Dedifferentiated amniotic fluid mesenchymal stem cell (primary cell): ENCODE results near the gene TEX11.
"Not testable (repeated sequence)": the region's sequence is repeated elsewhere in the genome, so short reads cannot be mapped to it uniquely, and the experiment has no call there.

ENCODE experiments used
- DNase-seq: peaks from one replicate; pipeline ENCODE4 v3.0.0-alpha.2; 2016; ENCODE audit errors: extremely low spot score

The TEX11 gene

DNA sequence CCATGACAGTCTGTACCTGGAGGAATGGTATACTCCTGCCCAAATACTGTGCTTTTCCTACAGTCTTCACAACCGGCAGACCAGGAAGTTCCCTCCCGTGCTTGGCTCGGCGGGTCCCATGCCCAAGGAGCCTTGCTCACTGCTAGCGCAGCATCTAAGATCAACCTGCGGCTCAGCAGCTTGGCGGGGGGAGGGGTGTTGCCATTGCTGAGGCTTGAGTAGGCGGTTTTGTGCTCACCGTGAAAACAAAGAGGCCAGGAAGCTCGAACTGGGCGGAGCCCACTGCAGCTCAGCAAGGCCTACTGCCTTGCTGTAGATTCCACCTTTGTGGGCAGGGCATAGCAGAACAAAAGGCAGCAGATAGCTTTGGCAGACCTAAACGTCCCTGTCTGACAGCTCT is 152.7 kb downstream of the TEX11 start:
- no peak for DNase-seq

GRCh38 chrX:70754169-70754848 is 154.2 kb downstream of the TEX11 start:
- DNase-seq, result no peak

- DNase-seq, result not testable (repeated sequence)
Measured at GRCh38 chrX:70733774-70734173, 174.7 kb downstream of the TEX11 start.

- not testable (repeated sequence) for DNase-seq
Measured at GRCh38 chrX:70727961-70728360, 180.6 kb downstream of the TEX11 start.

DNA sequence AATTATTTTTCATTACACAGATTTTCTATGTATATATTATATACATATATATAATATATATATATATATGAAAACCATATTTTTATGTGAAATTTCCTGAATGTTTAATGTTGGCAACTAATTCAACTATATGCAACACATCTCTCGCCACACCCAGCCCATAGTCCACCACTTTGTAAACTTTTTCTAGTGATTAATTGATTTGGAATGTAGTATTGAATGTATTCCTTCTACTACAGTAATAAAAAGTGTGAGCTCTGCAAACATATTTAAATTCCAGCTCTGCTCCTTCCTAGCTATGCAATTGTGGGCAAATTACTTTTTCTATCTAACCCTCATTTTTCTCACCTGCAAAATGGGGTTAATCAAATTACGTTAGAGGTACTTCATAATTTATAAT is 187.8 kb downstream of the TEX11 start:
- no peak for DNase-seq

- DNase-seq, result not testable (repeated sequence)
Measured at GRCh38 chrX:70711336-70711735, 197.2 kb downstream of the TEX11 start.

DNA sequence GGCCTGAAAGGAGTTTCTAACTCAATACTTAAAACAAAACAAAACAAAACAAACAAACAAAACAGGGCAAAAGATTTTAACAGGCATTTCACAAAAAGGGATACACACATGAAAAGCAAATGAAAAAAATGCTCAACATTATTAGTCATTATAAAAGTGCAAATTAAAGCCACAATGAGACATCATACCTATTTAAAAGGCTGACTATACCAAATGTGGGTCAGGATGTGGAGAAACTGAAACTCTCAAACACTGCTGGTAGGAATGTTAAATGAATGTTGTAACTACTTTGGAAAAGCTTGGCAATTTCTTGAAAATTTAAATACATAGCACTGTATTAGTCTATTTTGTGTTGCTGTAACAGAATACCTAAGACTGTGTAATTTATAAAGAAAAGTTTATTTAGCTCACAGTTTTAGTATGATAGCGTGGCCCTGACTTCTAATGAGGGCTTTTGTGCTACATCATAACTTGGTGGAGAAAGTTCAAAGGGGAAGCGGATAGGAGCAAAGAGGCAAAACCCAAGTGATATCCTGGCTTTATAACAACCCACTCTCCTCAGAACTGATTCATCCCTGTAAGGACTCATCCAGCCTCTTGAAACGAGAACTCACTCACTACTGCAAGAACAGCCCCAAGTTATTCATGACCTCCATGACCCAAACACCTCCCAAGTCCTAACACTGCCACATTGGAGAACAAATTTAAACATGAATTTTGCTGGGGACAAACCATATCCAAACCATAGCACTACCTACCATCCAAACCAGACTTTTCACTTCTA is 214.0 kb downstream of the TEX11 start:
- no peak for DNase-seq

- not testable (repeated sequence) for DNase-seq
Measured at GRCh38 chrX:70679455-70679854, 229.1 kb downstream of the TEX11 start.

- DNase-seq, result no peak
Measured at GRCh38 chrX:70675284-70675683, 233.2 kb downstream of the TEX11 start.

DNA sequence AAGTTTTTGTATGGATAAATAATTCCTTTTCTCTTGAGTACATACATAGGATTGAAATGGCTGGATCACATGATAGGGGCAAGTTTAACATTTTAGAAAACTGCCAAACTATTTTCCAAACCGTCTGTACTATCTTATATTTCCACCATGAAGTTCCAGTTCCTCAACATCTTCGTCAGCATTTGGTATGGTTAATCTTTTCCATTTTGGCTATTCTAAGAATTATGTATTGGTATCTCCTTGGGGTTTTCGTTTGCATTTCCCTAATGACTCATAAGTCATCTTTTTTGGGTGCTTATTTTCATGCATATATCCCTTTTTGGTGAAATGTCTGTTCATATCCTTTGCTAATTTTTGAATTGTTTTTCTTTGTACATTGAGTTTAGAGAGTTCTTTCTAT is 236.2 kb downstream of the TEX11 start:
- DNase-seq, result no peak

DNA sequence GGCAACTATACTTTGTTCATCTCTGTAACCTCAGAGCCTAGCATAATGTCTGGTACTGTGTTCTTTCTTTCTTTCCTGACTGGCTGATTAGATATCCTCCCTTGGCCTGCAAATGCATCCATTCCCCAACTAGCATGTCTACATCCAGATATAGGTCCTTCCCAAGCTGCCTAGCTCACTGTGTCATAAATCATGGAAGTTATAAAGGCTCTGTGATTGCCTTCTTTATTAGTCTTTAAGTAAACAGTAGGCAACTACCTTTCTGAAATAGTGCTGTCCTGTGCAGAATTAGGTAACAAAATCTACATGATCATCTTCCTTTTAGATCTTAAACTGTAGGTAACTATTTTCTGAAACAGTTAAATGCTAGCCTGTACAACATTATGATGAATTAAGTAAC is 239.4 kb downstream of the TEX11 start:
- DNase-seq, result no peak

GRCh38 chrX:70664726-70665125 is 243.8 kb downstream of the TEX11 start:
- no peak for DNase-seq

DNA sequence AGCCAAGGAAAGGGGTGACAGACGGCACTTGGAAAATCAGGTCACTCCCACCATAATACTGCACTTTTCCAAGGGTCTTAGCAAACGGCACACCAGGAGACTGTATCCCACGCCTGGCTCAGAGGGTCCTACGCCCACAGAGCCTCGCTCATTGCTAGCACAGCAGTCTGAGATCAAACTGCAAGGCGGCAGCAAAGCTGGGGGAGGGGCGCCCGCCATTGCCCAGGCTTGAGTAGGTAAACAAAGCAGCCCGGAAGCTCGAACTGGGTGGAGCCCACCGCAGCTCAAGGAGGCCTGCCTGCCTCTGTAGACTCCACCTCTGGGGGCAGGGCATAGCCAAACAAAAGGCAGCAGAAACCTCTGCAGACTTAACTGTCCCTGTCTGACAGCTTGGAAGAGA is 247.4 kb downstream of the TEX11 start:
- DNase-seq, result not testable (repeated sequence)

GRCh38 chrX:70657546-70657945 is 251.0 kb downstream of the TEX11 start:
- not testable (repeated sequence) for DNase-seq

GRCh38 chrX:70656304-70656703 is 252.2 kb downstream of the TEX11 start:
- no peak for DNase-seq

GRCh38 chrX:70647910-70648309 is 260.6 kb downstream of the TEX11 start:
- not testable (repeated sequence) for DNase-seq

DNA sequence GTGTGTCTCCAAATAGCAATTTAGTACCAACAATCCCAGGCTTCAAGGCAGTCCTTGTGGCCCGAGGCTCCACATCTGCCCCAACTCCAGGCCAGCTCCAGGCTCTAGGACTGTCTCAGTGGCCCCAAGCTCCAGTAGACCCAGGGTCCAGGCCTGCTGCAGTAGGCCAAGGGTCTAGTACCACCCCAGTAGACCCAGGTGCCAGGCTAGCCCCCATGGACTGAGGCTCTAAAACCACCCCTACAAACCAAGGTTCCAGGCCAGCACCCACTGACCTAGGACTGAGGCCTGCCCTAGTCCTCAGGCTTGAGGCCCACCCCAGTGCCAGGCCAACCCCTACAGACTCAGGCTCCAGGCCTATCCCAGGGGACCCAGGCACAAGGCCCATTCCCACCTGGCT is 272.3 kb downstream of the TEX11 start:
- no peak for DNase-seq

DNA sequence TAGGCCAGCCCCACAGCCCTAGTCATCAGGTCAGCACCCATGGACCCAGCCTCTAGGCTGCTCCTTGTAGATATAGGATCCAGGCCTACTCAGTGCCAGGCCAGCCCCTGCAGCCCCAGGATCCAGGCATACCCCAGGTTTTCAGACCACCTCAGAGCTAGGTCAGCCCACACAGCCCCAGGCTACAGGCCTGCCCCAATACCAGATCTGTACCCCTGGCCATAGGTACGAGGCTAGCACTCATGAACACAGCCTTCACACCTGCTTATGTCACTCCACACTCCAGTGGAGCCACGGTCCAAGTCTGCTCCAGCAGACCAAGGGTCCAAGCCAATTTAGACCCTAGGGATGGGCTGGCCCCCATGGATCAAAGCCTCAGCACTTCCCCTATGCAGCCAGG is 272.8 kb downstream of the TEX11 start:
- no peak for DNase-seq

DNA sequence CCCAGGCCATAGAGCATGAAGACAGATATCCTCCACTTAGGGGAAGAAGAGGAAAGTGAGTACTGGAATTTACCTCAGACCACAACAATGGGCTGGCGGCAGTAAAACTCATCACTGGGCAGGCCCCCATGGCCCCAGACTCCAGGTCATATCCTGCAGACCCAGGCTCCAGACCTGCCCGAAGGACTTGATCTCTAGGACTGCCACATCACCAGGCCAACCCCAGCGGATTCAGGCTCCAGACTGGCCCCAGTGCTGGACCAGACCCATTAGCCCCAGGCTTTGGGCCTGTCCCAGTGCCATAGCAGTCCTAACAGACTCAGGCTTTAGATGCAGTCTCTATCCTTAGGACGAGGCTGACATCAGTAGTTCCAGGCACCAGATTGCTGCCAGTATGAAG is 273.3 kb downstream of the TEX11 start:
- no peak for DNase-seq

GRCh38 chrX:70621743-70622142 is 286.8 kb downstream of the TEX11 start:
- no peak for DNase-seq

GRCh38 chrX:70618467-70618866 is 290.0 kb downstream of the TEX11 start:
- DNase-seq, result no peak

- no peak for DNase-seq
Measured at GRCh38 chrX:70613295-70613694, 295.2 kb downstream of the TEX11 start.

GRCh38 chrX:70605352-70605751 is 303.2 kb downstream of the TEX11 start:
- DNase-seq, result no peak
